WTC11 (cell line): ENCODE measurements around the gene RABL6. TPM values are rescaled to one million over a fixed set of nuclear protein-coding genes. Genes with fewer than 3 reads are reported as not detected.

Experiments used
- ATAC-seq: fragments of 200-7000 bp; cut with Tn5 transposase; 2 replicates; pipeline ENCODE4 v1.10.0; 2021; ENCODE audit warnings: mild to moderate bottlenecking, moderate library complexity
- CTCF ChIA-PET: fragments of 300-600 bp; sonication (Branson Sonifier 250); formaldehyde crosslinking; loops from one replicate; lab custom pipeline; 2021; ENCODE audit warnings: antibody characterized with exemption; lab: Charles Lee
- POLR2A ChIA-PET: fragments of 350-600 bp; sonication (Branson Sonifier 250); formaldehyde crosslinking; loops from one replicate; lab custom pipeline; 2021; ENCODE audit warnings: antibody characterized with exemption; lab: Charles Lee
- DNase-seq: peaks from one replicate; pipeline ENCODE4 v3.0.0; 2021; ENCODE audit warnings: low spot score
- H3K27ac Mint-ChIP-seq: 2 replicates; pipeline ENCODE4 v1.8.0; 2021; ENCODE audit warnings: mixed read lengths
- H3K27me3 Mint-ChIP-seq: 2 replicates; pipeline ENCODE4 v1.8.0; 2021; ENCODE audit warnings: low read depth, mild to moderate bottlenecking, moderate library complexity, mixed read lengths
- H3K36me3 Mint-ChIP-seq: 2 replicates; pipeline ENCODE4 v1.8.0; 2021; ENCODE audit warnings: mixed read lengths
- H3K4me1 Mint-ChIP-seq: 2 replicates; pipeline ENCODE4 v1.8.0; 2022; ENCODE audit warnings: mixed read lengths
- H3K4me3 Mint-ChIP-seq: 2 replicates; pipeline ENCODE4 v1.8.0; 2021; ENCODE audit warnings: mild to moderate bottlenecking, moderate library complexity, mixed read lengths
- H3K9me3 Mint-ChIP-seq: 2 replicates; pipeline ENCODE4 v1.8.0; 2021; ENCODE audit warnings: mixed read lengths
- CBFB ChIP-seq: sonication (generic); formaldehyde crosslinking; IDR thresholded peaks from 2 replicates; pipeline ENCODE4 v1.8.1; 2022; ENCODE audit warnings: mild to moderate bottlenecking, low read depth, missing genetic modification reagents
- FOXP4 ChIP-seq: sonication (generic); formaldehyde crosslinking; IDR thresholded peaks from 2 replicates; pipeline ENCODE4 v1.8.0; 2022; ENCODE audit warnings: mild to moderate bottlenecking, missing genetic modification reagents
- HMGA2 ChIP-seq: fragments of 250-450 bp; sonication (Bioruptor Pico); IDR thresholded peaks from 2 replicates; pipeline ENCODE4 v1.4.0; 2021; ENCODE audit warnings: mild to moderate bottlenecking, moderate library complexity
- RELA ChIP-seq: sonication (generic); formaldehyde crosslinking; IDR thresholded peaks from 2 replicates; pipeline ENCODE4 v1.8.1; 2022; ENCODE audit warnings: missing genetic modification reagents, mild to moderate bottlenecking, borderline replicate concordance
- ZBTB43 ChIP-seq: sonication (generic); formaldehyde crosslinking; IDR thresholded peaks from 2 replicates; pipeline ENCODE4 v1.8.1; 2023; ENCODE audit warnings: mild to moderate bottlenecking, missing genetic modification reagents
- ZNF263 ChIP-seq: sonication (generic); formaldehyde crosslinking; IDR thresholded peaks from 2 replicates; pipeline ENCODE4 v1.8.1; 2022; ENCODE audit warnings: low read depth, mild to moderate bottlenecking, moderate library complexity, missing genetic modification reagents
- ZNF425 ChIP-seq: fragments of 250-450 bp; sonication (Bioruptor Pico); conservative IDR thresholded peaks from 2 replicates; pipeline ENCODE4 v1.9.0; 2021; ENCODE audit warnings: mild to moderate bottlenecking
- total RNA-seq: library from RNA; stranded (reverse); gene quantifications from 3 replicates; pipeline ENCODE4 v1.2.3, GENCODE V29; 2021
- TF ChIP-seq, protein P1 (sequence below): fragments of 250-450 bp; sonication (Bioruptor Pico); IDR thresholded peaks from 2 replicates; pipeline ENCODE4 v1.8.0; 2021; ENCODE audit warnings: mild to moderate bottlenecking
- TF ChIP-seq, protein P2 (sequence below): sonication (generic); formaldehyde crosslinking; IDR thresholded peaks from 2 replicates; pipeline ENCODE4 v1.8.1; 2023; ENCODE audit warnings: mild to moderate bottlenecking, missing genetic modification reagents, moderate library complexity
- TF ChIP-seq, protein P3 (sequence below): fragments of 250-450 bp; sonication (Bioruptor Pico); IDR thresholded peaks from 2 replicates; pipeline ENCODE4 v2.1.2; 2022; ENCODE audit warnings: mild to moderate bottlenecking, moderate library complexity
- TF ChIP-seq, protein P4 (sequence below): sonication (generic); formaldehyde crosslinking; IDR thresholded peaks from 2 replicates; pipeline ENCODE4 v1.8.1; 2023; ENCODE audit warnings: mild to moderate bottlenecking, missing genetic modification reagents, moderate library complexity

The RABL6 gene
- total RNA-seq, 1 experiment from 2014 or later, result 171 TPM

DNA sequence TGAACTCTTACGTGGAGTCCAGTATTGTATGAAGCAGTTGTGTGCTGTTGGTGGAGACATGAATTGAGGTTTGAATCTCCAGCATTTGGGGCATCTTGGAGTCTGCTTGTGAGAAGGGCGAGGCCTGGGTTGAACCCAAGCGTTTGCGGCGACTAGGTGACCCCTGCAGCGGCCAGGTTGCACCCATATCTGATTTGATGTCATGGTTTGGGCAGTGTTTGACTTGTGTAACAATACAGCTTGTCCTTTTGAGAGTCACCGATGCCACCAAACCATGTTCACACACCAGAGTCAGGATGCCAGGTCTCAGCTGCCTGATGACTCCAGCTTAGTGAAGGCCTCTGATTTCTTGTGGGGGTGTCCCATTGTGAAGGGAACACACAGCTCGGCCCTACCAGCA, 80.7 kb downstream of the RABL6 start (continued):
- TF ChIP-seq ZNF425 (no peak), HMGA2 (CRISPR knock-in tag) (no peak), CBFB (CRISPR knock-in tag) (no peak), ZNF263 (no peak), RELA (CRISPR knock-in tag) (no peak)
- TF ChIP-seq, protein P1, sequence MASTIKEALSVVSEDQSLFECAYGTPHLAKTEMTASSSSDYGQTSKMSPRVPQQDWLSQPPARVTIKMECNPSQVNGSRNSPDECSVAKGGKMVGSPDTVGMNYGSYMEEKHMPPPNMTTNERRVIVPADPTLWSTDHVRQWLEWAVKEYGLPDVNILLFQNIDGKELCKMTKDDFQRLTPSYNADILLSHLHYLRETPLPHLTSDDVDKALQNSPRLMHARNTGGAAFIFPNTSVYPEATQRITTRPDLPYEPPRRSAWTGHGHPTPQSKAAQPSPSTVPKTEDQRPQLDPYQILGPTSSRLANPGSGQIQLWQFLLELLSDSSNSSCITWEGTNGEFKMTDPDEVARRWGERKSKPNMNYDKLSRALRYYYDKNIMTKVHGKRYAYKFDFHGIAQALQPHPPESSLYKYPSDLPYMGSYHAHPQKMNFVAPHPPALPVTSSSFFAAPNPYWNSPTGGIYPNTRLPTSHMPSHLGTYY (CRISPR knock-in tag), result no peak
- TF ChIP-seq, protein P2, sequence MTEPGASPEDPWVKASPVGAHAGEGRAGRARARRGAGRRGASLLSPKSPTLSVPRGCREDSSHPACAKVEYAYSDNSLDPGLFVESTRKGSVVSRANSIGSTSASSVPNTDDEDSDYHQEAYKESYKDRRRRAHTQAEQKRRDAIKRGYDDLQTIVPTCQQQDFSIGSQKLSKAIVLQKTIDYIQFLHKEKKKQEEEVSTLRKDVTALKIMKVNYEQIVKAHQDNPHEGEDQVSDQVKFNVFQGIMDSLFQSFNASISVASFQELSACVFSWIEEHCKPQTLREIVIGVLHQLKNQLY (CRISPR knock-in tag), result no peak

- CTCF ChIA-PET, result no interaction called here
- ATAC-seq, result no peak
- peaks cover 15% of the 10 kb centered on the region for H3K36me3 Mint-ChIP-seq
Measured at GRCh38 chr9:136889858-136890257, 82.1 kb downstream of the RABL6 start.

More at GRCh38 chr9:136889858-136890257, 82.1 kb downstream of the RABL6 start:
- DNase-seq, result no peak
- Mint-ChIP-seq H3K4me1 (peaks cover 9% of the 10 kb centered on the region), H3K4me3 (no peak overlapping the region), H3K9me3 (no peaks in the 10 kb centered on the region), H3K27ac (no peak overlapping the region), H3K27me3 (no peaks in the 10 kb centered on the region)
- TF ChIP-seq ZNF263 (no peak), FOXP4 (no peak), HMGA2 (CRISPR knock-in tag) (no peak), ZBTB43 (CRISPR knock-in tag) (no peak)
- TF ChIP-seq, protein P3, sequence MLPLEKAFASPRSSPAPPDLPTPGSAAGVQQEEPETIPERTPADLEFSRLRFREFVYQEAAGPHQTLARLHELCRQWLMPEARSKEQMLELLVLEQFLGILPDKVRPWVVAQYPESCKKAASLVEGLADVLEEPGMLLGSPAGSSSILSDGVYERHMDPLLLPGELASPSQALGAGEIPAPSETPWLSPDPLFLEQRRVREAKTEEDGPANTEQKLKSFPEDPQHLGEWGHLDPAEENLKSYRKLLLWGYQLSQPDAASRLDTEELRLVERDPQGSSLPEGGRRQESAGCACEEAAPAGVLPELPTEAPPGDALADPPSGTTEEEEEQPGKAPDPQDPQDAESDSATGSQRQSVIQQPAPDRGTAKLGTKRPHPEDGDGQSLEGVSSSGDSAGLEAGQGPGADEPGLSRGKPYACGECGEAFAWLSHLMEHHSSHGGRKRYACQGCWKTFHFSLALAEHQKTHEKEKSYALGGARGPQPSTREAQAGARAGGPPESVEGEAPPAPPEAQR, result no peak
- TF ChIP-seq, protein P4, sequence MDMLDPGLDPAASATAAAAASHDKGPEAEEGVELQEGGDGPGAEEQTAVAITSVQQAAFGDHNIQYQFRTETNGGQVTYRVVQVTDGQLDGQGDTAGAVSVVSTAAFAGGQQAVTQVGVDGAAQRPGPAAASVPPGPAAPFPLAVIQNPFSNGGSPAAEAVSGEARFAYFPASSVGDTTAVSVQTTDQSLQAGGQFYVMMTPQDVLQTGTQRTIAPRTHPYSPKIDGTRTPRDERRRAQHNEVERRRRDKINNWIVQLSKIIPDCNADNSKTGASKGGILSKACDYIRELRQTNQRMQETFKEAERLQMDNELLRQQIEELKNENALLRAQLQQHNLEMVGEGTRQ (CRISPR knock-in tag), result no peak
- POLR2A ChIA-PET, result no interaction called here
